A172 (cell line): Measurements from ENCODE around the gene TNFSF10. TPM values are rescaled to one million over a fixed set of nuclear protein-coding genes. Genes with fewer than 3 reads are reported as not detected.
"Not testable (repeated sequence)": the region's sequence is repeated elsewhere in the genome, so short reads cannot be mapped to it uniquely, and the experiment has no call there.

ENCODE experiments used
- DNase-seq: peaks from one replicate; pipeline ENCODE4 v3.0.0-alpha.2; 2015; ENCODE audit warnings: low spot score
- total RNA-seq: library from RNA; depleted of rRNA; stranded (reverse); fragments of >200 nt; shearing (Covaris generic); gene quantifications from 2 replicates; pipeline ENCODE4 v1.2.3, GENCODE V29; 2014; rRNA removed

The TNFSF10 gene
- total RNA-seq: 0.46 and 0.79 TPM in 2 replicates

GRCh38 chr3:172522871-172523818, at the start of gene TNFSF10:
Gene TNFSF10, minus strand, starts transcription at chr3:172523430. Its CDS starts 46 bp downstream, at chr3:172523384.
- DNase-seq: peak; percentile 22

DNA sequence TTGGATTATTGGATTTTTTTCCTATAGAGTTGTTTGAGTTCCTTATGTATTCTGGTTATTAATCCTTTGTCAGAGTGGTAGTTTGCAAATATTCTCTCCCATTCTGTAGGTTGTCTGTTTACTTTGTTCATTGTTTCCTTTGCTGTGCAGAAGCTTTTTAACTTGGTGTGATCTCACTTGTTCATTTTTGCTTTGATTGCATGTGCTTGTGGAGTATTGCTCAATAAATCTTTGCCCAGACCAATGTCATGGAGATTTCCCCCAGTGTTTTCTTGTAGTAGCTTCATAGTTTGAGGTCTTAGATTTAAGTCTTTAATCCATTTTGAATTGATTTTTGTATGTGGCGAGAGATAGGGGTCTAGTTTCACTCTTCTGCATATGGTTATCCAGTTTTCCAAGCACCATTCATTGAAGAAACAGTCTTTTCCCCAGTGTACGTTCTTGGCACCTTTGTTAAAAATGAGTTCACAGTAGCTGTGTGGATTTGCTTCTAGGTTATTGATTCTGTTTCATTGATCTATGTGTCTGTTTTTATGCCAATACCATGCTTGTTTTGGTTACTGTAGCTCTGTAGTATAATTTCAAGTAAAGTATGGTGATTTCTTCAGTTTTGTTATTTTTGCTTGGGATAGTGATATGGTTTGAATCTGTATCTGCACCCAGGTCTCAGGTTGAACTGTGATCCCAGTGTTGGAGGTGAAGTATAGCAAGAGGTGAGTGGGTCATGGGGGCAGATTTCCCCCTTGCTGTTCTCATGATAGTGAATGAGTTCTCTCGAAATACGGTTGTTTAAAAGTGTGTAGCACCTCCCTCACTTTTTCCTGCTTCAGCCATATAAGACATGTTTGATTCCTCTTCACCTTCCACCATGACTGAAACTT, 46.1 kb upstream of the TNFSF10 start:
- no peak for DNase-seq

GRCh38 chr3:172568701-172569100, 45.5 kb upstream of the TNFSF10 start:
- DNase-seq: no peak

GRCh38 chr3:172566785-172567184, 43.6 kb upstream of the TNFSF10 start:
- DNase-seq: not testable (repeated sequence)

DNA sequence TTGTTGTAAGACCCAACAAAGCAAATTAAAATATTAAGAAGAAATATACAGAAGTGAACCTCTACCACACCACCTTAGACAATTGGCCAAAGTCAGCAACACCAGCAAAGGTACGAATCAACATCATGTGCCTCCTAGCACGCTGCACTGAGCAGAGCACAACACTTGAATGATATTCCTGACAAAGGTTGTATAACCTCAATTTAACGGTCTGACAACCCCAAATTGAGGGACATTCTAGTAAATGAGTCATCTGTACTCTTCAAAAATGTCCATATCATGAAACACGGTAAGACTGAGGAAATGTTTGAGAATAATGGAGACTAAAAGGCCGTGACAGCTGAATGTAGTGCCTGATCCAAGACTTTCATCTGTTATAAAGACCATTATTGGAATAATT, 41.3 kb upstream of the TNFSF10 start:
- no peak for DNase-seq

DNA sequence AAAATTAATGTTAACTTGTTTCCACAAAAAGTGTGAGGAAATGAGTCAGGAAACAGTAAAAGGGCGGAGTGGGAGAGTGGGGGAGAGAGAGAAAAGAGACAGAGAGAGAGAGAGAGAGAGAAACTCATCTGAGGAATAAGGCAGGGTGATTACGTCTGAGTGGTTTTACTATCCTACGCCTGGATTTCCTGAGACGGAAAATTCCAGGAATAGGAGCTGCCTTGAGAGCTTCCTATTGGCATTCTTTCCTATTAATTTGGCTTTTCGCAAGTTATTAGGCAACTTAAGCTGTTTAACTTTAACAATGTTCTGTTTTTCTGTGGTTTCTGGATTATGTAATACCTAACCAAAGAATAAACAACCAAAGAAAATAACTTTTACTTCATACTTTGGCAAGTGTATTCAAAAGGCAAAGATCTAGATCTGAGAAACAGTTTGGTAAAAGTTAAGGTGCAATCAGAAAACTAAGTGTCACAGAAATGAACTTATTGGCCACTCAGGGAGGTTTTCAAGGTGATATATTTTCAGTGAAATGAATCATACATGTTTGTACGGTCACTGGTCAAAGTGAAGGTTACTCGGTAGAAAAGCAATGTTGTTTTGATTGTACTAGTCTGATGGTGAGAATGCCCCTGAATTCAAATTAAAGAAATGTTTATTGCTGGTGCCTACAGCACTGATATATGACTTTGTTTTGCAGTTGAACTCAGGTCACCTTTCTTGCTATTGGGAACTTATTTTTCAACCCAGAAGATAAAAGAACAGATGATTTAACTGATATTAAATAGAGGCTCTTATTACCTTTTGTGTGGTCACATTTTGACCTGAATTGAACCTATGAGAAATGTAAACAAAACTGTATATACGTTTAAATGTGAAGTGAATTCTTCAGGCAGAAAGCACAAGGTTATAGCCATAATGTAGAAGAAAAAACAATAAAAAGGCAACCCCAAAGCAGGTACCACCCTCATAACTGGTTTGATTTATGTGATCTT, 39.9 kb upstream of the TNFSF10 start:
- DNase-seq: peak; percentile 87

DNA sequence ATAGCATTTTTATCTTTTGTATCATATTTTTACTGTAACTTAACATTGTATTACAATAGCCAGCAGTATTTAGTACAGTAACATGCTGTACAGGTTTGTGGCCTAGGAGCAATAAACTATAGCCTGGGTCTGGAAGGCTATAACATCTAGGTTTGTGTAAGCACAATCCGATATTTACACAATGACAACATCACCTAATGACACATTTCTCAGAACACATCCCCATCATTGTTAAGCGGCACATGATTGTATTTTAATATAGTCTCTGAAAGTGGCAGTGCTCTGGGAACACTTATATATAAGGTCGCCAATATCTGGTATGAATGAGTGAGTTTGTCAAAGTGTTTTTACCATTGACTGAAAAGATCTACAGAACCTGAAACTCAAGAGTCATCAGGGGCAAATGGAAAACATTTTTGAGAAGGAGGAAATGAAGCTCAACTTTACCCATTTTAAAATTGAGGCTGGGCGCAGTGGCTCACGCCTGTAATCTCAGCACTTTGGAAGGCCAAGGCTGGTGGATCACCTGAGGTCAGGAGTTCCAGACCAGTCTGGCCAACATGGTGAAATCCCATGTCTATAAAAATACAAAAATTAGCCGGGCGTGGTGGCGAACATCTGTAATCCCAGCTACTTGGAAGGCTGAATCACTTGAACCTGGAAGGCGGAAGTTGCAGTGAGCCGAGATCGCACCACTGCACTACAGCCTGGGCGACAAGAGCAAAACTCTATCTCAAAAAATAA, 38.8 kb upstream of the TNFSF10 start:
- no peak for DNase-seq

DNA sequence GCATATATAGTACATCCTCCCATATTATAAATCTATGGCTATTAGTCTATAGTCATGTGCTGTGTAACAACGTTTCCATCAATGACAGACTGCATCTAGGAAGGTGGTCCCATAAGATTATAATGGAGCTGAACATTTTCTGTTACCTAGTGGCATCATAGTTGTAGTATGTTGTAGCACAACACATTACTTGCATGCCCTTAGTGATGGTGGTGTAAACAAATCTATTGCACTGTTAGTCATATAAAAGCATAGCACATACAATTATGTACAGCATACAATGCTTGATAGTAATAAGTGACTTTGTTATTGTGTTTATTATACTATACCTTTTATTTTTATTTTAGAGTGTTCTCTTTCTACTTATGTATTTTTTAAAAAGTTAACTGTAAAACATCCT, 37.4 kb upstream of the TNFSF10 start:
- DNase-seq: no peak

GRCh38 chr3:172560026-172560425, 36.8 kb upstream of the TNFSF10 start:
- no peak for DNase-seq

- DNase-seq: no peak
These were observed 35.8 kb upstream of the TNFSF10 start for GRCh38 chr3:172559020-172559419.

DNA sequence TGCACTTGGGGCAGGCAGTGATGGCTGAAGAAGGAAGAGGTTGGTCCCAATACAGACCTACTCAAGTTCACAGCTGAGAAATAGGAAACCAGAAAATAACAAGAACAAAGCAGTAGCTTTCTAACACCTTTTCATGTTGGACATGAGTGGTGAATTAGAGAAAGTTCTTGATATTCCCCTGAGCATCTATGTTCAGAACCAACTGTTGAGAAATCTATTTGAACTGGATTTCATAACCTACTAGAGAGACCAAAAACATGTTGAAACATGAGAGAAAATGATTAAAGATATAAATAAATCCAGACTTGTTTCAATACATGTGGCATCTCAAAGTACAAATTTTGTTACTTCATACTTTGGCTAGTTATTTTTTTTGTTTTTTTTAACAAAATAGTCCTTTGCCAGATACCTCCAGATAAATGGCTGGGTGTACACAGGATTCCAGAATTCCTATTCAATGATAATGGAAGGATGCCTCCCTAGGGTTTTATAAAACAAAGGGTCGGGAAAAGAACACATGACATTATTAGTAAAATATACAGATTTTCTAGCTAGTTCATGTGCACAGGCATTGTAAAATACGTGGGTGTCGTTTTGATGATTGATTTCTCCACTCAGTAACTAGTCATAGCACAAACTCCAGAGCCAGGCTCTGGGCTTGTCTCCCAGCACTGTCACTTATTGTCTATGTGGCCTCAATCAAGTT, 34.4 kb upstream of the TNFSF10 start:
- DNase-seq: no peak

- no peak for DNase-seq
These were observed 30.5 kb upstream of the TNFSF10 start for GRCh38 chr3:172553526-172554252.

DNA sequence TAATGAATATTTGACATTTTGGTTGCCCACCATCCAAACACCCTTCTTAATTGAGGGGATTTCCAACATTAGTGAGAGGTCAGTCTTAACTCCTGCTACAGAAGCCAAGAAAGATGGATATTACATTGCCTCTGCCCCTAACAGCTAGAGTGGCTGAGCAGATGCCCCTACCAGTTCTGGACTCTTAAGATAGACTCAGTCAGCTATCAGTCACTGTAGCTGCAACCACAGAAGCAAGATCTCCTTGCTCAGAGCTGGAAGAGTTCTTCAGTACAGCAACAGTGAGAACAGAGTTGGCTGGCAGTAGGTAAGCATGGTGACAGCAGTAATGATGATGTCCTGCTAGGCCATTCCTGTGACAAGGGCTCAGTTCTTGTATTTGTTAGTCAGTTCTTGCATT, 29.4 kb upstream of the TNFSF10 start:
- no peak for DNase-seq

GRCh38 chr3:172551874-172552273, 28.6 kb upstream of the TNFSF10 start:
- DNase-seq: no peak

DNA sequence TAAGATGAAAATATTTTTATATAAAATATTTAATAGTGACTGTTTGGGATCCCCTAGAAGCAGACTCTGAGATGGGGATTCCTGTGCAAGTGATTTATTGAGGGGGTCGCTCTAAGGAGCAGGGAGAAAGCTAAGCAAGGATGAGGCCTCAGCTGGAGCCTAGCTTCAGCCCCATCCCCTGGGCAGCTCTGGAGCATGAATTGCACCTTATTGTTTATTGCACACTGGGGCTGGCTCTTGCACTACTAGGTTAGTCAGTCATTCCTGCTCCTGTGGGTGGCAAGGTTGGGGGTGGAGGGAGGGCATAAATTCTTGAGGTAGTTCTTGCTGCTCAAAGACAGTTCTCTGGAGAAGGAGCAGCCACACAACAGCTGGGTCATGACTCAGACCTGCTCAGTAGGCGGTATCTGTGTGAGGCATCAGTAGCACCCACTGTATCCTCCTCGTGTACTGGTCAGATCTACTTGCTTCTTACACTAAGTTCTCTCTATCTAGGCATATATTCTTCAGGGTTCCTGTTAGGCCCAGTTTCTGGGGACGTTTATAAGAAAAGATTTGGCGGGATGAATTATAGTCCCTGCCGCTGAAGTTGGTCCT, 27.2 kb upstream of the TNFSF10 start:
- peak; percentile 98 for DNase-seq

GRCh38 chr3:172549144-172549543, 25.9 kb upstream of the TNFSF10 start:
- DNase-seq: no peak

DNA sequence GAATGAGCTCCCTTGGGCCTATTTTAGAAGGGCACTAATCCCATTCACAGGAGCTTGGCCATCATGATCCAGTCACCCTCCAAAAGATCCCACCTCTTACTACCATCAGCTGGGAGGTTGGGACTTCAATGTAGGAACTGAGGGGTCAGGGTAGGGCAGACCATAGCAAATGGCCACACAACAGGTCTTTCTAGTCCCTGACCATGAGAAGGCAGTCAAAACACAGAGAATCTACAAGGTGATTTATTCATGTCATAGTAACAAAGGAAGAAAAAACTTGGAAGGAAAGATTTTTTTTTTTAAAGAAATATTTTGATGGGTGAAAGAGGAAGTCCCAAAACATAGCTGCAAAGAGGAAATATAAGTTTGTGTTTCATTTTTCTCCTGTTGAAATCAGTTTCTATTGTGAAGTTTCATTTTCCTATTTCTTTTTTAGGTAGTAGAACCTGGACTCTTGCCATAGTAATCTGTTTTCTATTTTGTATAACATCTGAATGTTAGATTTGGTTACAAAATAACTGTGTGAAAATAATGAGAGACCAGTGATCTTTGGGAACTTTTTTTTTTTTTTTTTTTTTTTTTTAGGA, 23.5 kb upstream of the TNFSF10 start:
- DNase-seq: no peak

DNA sequence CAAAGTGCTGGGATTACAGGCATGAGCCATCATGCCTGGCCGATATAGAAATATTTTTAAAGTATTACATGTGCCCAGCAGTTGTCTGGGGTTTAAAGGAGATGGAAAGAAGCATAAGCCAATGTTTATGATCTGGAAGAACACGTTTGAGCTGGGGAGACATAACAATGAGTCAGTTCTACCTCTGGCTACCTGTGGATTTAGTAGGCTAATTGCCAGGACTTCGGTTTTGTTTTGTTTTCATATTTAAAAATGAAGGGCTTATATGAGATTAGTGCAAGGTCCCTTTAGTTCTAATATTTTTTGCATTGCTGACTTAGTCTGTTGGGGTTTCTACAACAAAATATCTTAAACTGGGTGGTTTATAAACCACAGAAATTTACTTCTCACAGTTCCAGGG, 22.9 kb upstream of the TNFSF10 start:
- DNase-seq: no peak
